HK-2 (cell line): ENCODE data around the gene NFIA.

Experiments used
- DNase-seq: peaks from one replicate; pipeline ENCODE4 v3.0.0-alpha.2; 2018; ENCODE audit not compliant: unreplicated experiment

Gene NFIA

GRCh38 chr1:61082311-61083012 lies at the start of gene NFIA:
NFIA (plus strand) TSS chr1:61082561.
- DNase-seq, result peak; percentile 19

DNA sequence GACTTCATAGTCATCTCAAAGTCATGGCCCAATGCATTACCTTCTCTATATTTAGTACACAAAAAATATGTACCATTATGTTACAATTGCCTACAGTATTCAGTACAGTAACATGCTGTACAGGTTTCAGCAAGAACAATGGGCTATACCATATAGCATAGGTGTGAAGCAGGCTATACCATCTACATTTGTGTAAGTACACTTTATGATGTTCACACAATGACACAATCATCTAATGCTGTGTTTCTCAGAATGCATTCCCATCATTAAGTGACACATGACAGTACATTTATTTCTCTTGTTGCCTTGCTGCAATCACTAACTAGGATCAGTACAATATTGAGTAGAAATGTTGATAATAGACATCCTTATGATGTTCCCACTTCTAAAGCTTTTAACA lies 46.5 kb upstream of the NFIA start:
- DNase-seq, result no peak

GRCh38 chr1:61042466-61043009 lies 39.8 kb upstream of the NFIA start:
- DNase-seq, result no peak

DNA sequence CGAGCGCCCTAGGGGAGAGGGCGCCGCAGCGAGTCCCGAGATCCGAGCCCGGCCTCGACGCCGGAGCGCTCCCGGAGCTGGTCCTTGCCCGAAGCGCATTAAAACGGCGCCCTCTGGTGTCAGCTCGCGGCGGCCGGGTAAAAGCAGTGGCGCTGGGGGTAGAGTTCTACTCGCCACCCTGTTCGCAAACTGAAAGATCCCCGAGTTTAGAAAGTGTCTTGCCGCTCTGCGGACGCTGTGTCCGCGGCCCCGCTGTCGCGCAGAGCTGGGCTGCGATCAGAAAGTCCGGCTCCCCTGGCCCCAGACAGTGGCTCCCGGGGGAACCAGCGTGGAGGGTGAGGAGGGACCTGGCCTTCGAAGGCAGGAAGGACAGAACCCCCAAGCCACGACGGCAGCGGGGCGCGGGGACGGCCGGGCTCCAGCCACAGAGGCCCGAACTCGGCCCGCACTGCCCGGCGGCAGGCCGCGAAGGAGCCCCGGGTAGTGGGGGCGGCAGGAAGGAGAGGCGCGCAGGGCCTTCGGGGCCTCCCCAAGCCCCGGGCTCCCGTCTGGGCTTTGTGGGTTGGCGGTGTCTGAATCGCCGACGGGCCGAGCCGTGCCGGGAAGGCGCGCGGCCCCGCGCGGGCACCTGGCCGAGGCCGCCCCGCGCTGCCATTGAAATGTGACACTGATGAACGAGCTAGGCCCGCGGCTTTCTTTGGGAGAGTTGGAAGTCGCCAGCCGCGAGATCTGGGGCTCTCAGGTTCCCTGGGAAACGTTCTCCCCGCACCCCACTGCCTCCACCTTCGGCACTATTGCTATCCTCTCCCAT lies 39.1 kb upstream of the NFIA start:
- DNase-seq, result peak; percentile 69

DNA sequence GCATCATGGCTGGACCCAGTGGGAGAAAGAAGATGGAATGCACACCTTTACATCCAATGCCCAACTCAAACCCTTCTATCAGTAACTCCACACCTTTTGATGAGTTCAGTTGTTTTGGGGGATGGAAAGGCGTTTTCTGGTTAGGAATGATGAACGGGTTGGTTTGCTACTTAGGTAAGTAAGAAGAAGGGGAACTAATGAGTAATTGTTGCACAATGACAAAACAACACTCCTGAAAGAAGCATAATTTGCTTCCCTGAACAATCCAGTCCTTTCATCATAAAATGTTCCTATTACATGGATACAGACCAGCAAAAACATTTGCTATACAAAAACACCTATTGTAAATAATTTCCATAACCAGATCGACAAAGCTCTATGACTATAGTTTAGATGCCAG lies 35.9 kb upstream of the NFIA start:
- no peak for DNase-seq

GRCh38 chr1:61047061-61047460 lies 35.3 kb upstream of the NFIA start:
- no peak for DNase-seq

- peak; percentile 87 for DNase-seq
Observed at GRCh38 chr1:61049850-61050540, 32.4 kb upstream of the NFIA start.

- DNase-seq, result peak; percentile 13
Observed at GRCh38 chr1:61050541-61051442, 31.6 kb upstream of the NFIA start.

DNA sequence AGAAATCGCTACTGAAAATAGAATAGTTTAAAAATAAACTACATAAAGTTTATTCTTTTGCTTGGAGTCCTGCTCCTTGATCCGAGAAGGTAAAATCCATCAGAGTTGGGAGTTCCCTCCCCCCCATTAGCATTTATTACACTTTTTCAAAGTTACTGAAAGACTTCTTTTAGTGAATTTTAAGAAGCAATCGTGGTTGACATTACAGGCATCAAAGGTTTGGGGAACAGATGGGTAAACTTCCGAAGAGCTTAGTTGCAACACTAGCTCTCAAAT lies 31.0 kb upstream of the NFIA start:
- DNase-seq, result no peak

- no peak for DNase-seq
Observed at GRCh38 chr1:61051719-61052394, 30.5 kb upstream of the NFIA start.

- DNase-seq, result no peak
Observed at GRCh38 chr1:61052395-61053225, 29.8 kb upstream of the NFIA start.

DNA sequence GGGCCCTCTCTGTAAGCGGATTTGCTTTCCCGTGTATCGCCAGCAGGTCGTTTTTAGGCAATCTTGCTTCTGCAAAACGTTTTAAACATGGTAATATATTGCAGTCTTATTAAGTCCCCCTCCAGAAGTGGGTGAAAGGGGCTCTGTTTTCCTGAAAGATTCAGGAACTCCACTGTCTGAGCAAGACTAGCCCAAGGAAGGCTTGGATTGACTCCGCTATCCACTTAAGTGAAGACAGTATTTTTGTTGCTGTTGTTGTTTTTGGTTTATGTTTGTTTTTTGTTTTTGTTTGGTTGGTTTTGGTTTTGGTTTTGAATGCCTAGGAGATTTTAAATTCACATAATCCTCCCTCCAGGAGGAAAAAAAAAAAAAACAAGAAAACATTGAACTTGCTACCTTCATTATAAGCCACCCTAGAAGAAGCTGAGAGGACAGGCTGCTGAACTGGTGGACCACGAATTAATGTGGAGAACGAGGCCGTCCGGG lies 29.1 kb upstream of the NFIA start:
- DNase-seq, result no peak

GRCh38 chr1:61053712-61054600 lies 28.4 kb upstream of the NFIA start:
- DNase-seq, result no peak

GRCh38 chr1:61054601-61054993 lies 27.8 kb upstream of the NFIA start:
- DNase-seq, result no peak

DNA sequence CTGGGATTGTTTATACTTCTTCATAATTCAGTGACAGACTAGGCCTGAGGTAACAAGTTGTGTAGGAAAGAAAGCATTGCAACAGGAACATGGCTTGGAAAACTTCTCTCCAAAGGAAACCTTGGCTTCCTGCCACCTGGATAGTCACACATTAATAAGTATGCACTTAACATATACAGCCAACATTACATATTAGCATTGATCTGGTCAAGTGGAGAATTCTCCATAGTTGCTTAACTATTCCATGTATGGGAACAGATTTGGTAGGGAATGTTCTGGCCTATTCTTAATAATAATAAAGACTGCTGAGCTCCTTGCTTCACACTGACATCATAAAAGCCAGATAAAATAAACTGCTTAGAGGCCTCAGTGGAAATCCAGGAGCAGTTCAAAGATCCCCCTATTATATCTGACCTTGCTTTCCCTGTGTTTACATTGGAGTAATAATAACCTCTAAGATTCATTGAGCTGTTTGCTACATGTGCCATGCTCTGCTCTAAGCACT lies 27.2 kb upstream of the NFIA start:
- no peak for DNase-seq

DNA sequence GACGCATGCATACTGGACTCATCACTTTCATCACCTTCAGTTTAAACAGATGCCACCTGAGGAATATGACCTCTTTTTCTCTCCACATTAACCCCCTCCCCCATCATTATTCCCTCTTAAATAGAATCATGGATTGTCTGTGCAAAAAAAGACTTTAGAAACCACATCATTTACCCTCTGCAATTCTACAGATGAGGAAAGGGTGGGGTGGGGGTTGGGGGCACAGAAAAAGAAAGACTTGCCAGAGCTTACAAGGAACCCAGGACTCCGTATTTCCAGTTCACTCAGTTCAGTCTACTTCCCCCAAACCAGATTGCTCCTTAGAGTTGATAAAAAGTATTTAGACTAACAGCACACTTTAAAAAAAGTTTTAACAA lies 26.2 kb upstream of the NFIA start:
- DNase-seq, result no peak

DNA sequence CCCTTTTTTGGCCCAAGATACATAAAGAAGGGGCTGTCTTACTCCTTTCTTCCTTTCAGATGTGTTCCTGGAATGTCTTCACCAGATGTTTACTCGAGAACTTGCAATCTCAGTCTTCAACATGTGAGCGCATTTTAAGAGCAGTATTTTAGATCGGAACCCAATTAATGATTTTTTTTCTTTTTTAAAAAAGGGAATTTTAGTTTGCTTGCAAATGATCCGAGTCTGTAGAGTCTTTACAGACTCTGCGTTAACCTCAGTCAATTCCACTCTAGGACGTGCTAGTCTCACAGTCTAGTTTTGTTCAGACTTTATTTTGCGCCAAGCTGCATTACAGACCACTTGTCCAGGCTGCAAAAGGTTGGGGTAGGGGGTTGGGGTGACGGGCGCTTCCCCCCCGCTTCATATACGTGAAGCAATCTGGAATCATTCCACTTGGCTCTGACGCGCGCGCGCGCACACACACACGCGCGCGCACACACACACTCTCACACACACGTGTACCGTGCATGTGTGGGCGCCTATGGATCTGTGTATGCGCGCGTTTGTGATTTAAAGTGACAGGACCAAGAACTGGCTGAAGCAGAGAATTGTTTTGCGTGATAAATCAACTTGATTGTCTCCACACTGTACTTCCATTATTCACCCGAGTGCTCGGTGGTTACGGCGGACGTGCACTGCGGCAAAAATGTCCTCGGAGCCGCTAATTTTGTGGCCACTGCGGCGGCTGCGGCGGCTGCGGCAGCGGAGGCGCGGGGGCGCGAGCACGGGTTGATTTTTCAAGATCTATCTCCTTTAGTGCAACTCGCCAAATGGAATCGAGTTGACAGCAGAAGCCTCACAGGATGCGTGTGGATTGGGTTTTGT lies 25.6 kb upstream of the NFIA start:
- peak; percentile 15 for DNase-seq
